ENCODE data around the gene TRIP6.

Gene TRIP6

DNA sequence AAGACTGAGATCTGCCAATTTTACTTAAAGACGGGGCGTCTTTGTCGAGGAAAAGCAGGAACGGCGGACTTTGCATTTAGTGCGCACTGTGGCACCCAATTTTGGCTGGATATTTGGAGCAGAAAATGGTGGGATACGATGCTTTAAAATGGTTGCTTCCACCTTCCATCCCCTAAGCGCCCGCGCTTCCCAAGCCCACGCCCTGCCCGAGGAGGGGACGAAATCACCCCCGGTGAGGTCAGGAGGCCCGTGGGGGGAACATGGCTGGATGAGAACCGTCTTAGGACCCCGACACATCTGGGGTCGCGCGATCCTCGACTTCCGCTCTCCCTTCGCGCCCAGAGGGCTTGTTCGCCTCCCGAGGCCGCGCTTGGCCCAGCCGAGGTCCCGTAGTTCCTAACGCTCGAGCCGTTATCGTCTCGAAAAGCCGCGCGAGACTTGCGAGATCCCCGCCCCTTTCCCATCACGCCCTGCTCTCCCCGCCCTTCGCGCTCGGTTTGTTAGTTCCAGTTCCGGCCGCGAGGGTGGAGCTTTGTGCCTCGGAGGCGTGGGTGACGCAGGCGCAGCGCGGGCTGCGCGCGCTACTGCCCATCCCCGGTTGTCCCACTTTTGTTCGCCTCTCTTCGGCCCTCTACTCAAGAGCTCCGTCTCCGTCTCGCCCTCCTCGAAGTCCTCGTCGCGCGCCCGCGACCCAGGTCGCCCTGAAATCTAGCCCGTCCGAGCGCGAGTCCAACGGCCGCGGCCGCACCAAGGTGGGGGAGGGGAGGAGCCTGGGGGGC is 7.6 kb downstream of the TRIP6 start, which contains the start of gene SRRT:
Gene SRRT, plus strand, starts transcription at position 527 of the 779 bp plus-strand sequence. CDS start 488 bp downstream, outside the sequence.
- peak; percentile 99 for DNase-seq

GRCh38 chr7:100875356-100875751 is 8.2 kb downstream of the TRIP6 start:
- DNase-seq = peak; percentile 67

DNA sequence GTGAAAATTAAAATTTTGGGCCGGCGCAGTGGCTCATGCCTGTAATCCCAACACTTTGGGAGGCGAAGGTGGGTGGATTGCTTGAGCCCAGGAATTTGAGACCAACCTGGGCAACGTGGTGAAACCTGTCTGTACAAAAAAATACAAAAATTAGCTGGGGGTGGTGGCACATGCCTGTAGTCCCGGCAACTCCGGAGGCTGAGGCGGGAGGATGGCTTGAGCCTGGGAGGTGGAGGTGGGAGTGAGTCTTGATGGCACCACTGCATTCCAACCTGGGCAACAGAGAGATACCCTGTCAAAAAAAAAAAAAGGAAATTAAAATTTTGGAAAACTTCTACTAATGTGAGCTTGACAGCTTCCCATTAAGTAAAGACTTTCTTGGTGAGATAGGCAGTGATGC is 10.8 kb downstream of the TRIP6 start:
- no peak for DNase-seq

- DNase-seq = no peak
Measured at GRCh38 chr7:100878685-100879084, 11.5 kb downstream of the TRIP6 start.

DNA sequence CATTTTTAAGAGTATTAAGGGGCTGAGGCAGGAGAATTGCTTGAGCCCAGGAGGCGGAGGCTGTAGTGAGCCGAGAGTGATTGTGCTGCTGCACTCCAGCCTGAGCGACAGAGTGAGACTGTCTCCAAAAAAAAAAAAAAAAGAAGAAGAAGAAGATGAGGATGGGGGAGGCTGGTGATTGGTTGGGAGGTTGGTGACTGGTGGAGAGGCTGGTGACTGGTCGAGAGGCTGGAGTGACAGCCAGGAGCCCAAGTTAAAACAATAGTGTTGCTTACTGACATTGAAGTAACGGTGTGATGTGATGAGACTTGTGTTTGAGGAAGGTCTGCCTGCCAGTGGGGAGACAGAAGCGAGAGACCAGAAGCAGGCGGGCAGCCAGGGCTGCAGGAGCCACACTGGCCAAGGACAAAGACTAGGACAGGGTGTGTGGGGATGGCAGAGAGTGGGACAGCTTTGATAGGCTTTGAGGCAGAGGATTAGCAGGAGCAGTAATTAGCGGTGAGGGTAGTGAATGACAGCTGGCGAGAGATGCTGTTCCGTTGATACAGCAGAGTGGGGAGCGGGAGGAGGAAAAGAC is 12.6 kb downstream of the TRIP6 start:
- DNase-seq = no peak

DNA sequence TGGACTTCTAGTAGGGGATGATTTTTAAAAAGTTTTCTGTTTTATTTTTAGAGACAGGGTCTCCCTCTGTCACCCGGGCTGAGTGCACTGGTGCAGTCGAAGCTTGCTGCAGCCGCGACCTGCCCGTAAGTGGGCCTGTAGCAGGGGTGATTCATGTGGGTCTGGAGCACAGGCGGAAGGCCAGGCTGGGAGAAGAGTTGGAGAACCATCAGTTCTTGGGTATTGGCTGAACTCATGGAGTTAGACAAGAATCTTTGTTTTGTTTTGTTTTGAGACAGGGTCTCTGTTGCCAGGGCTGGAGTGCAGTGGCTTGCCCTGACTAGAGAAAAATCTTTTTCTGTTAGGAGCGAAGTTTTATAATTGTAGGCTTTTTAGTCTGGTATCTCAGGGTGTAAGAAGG is 13.5 kb downstream of the TRIP6 start:
- DNase-seq = no peak

- no peak for DNase-seq
Measured at GRCh38 chr7:100881136-100881535, 13.9 kb downstream of the TRIP6 start.

GRCh38 chr7:100882201-100882600 is 15.0 kb downstream of the TRIP6 start:
- DNase-seq = no peak

DNA sequence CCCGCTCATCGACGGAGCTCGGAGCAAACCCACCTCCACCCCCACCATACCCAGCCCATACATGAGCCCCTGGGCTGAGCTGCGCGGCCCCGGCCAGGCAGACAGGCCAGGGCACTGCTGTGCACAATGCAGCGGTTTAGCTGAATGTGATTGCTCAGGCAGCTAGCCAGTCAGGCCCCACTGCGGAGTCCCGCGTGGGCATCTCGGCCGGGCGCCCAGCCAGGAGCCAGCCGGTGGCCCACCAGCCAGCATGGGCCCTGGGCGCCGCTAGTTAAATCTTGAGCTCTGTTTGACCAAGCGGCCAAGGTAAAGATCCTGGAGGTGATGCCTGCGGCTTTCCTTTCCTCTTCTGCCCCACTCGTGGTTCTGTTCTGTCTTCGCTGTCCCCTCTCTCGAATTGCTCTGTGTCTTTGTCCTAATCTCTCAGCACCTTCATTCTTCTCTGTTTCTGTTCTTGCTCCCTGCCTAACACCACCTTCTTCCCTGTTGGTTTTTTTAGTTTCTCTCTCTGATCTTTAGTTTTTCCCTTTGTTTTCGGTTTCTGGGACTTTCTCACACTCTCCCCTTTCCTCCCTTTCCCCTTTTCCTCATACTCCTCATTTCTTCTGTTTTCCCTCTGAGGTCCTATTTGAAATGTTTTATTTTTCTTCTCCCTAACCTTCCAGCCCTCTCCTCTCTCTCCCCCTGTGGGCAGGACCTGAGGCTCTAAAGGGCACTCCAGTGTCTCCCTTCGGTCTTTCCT is 15.8 kb downstream of the TRIP6 start:
- DNase-seq = no peak

- DNase-seq = no peak
Measured at GRCh38 chr7:100884736-100885439, 17.7 kb downstream of the TRIP6 start.

DNA sequence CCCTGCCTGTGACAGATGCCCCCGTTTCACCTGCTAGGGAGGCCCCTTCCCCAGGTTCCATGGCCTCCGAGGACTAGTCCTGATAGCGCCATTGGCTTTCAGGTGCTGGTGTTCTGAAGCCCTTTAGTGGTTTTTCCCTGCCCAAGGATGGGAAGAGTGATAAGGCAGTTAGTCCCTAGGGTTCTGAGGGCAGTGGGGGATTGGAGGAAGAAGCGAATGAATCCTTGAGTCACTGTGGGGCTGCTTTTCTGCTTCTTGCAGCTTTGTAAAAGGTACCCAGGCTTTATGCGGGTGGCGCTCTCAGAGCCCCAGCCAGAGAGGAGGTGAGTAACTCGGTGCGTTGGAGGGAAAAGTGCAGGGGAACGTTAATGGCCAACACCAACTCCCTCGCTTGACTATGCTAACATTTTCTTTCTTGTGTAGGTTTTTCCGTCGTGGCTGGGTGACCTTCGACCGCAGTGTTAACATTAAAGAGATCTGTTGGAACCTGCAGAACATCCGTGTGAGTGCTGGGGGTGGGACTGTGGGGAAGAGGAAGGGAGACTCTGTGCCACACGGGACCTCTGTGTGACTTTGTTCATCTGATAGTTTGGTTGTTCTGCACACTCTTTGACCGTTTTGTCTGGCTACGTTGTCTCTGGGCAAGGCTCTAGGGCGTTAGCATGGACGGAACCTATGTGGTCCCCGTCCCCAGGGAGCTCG is 18.4 kb downstream of the TRIP6 start:
- no peak for DNase-seq

DNA sequence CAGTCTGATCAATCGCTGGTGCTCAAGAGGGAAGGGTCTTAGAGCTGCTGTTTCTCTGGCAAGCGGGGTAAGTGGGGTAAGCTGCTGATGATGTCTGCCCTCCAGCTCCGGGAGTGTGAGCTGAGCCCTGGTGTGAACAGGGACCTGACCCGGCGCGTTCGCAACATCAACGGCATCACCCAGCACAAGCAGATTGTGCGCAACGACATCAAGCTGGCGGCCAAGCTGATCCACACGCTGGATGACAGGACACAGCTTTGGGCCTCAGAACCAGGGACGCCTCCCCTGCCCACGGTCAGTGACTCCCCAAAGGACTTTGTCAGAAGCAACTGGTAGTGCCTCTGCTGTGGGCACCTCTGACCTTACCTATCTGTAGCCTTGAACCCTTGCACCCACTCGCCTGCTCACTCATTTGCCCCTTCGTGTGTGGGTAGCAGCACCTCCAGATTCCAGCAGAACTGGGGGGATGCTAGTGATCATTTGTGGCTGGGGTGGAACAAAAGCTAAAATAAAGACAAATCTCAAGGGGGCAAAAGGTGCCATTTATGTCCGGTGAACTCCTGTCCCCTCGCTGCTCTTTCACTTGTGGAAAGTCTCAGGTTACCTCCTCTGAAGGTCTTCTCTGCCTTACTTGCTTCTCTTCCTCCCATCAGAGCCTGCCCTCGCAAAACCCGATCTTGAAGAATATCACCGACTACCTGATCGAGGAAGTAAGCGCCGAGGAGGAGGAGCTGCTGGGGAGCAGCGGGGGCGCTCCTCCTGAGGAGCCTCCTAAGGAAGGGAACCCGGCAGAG is 19.2 kb downstream of the TRIP6 start:
- no peak for DNase-seq

DNA sequence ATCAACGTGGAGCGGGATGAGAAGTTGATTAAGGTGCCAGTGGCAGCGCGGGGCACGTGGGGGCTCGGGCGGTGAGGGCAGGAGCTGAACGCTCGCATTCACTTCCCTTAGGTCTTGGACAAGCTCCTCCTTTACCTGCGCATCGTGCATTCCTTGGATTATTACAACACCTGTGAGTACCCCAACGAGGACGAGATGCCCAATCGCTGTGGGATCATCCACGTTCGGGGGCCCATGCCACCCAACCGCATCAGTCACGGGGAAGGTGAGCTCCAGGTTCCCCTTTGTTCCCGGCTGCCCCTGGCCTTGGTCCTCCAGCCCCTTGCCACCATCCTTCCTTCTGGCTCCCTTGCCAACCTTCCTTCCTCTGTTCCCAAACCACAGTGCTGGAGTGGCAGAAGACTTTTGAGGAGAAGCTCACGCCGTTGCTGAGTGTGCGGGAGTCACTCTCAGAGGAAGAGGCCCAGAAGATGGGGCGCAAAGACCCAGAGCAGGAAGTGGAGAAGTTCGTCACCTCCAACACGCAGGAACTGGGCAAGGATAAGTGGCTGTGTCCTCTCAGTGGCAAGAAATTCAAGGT is 19.8 kb downstream of the TRIP6 start:
- DNase-seq = no peak

DNA sequence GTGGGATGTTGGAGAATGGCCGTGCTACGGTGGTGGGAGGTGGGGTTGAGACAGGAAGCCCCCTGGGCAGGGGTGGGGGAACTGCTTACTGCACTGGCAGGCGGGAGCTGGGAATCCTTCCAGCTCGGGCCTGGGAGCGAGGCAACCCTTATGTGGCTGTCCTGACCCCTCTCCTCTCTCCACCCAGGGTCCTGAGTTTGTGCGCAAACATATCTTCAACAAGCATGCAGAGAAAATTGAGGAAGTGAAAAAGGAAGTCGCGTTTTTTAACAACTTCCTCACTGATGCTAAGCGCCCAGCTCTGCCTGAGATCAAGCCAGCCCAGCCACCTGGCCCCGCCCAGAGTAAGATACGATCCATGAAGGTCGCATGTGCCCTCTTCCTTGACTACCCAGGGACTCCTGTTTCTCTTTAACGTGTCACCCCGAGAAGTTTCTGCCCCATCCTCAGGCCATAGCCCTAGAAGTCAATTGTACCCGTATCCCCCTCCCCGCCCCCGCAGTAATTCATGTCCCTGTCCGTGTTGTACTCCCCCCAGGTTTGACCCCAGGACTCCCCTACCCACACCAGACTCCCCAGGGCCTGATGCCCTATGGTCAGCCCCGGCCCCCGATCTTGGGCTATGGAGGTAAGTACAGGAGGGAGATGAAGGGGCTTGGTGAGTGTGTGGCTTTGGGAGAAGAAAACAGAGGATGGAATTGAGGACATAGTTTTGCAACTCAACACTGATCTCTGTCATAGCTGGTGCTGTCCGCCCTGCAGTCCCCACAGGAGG is 20.5 kb downstream of the TRIP6 start:
- DNase-seq = no peak

- no peak for DNase-seq
Measured at GRCh38 chr7:100888291-100888987, 21.3 kb downstream of the TRIP6 start.

GRCh38 chr7:100888988-100889750 is 22.0 kb downstream of the TRIP6 start, which contains the start of gene UFSP1:
Gene UFSP1, minus strand, starts transcription at chr7:100889715. Its CDS starts 444 bp downstream, at chr7:100889271.
- DNase-seq = no peak

- no peak for DNase-seq
Measured at GRCh38 chr7:100890653-100891567, 23.7 kb downstream of the TRIP6 start.
